GM21737 (cell line): Measurements from ENCODE around the gene RPP14.
A peak's percentile ranks its signal among the peaks of the same experiment; 100 is the strongest.
"Not testable (repeated sequence)": the region's sequence is repeated elsewhere in the genome, so short reads cannot be mapped to it uniquely, and the experiment has no call there.

Source experiments
- ATAC-seq: cut with Tn5 transposase; IDR thresholded peaks from one replicate; pipeline ENCODE4 v1.9.1; 2021; ENCODE audit warnings: mild to moderate bottlenecking, moderate library complexity; ENCODE audit not compliant: unreplicated experiment

Gene RPP14

GRCh38 chr3:58329922-58330413 lies 23.9 kb downstream of the RPP14 start:
- ATAC-seq: no peak

- ATAC-seq: no peak
These were observed 25.6 kb downstream of the RPP14 start for GRCh38 chr3:58331593-58332152.

GRCh38 chr3:58332575-58333188 lies 26.6 kb downstream of the RPP14 start, which contains the start of gene PXK:
Gene PXK (plus strand): TSS chr3:58332892. CDS start chr3:58332989, 97 bp downstream.
- ATAC-seq: peak; percentile 86

GRCh38 chr3:58333206-58334012 lies 27.4 kb downstream of the RPP14 start:
- peak; percentile 37 for ATAC-seq

- ATAC-seq: no peak
These were observed 27.9 kb downstream of the RPP14 start for GRCh38 chr3:58334013-58334321.

- no peak for ATAC-seq
These were observed 28.4 kb downstream of the RPP14 start for GRCh38 chr3:58334506-58334884.

GRCh38 chr3:58335652-58335947 lies 29.6 kb downstream of the RPP14 start:
- no peak for ATAC-seq

- ATAC-seq: no peak
These were observed 30.3 kb downstream of the RPP14 start for GRCh38 chr3:58336135-58336882.

GRCh38 chr3:58337190-58337589 lies 31.1 kb downstream of the RPP14 start:
- no peak for ATAC-seq

GRCh38 chr3:58339146-58339545 lies 33.1 kb downstream of the RPP14 start:
- ATAC-seq: not testable (repeated sequence)

- ATAC-seq: no peak
These were observed 34.7 kb downstream of the RPP14 start for GRCh38 chr3:58340594-58341244.

GRCh38 chr3:58341376-58341775 lies 35.3 kb downstream of the RPP14 start:
- ATAC-seq: no peak

GRCh38 chr3:58342676-58343075 lies 36.6 kb downstream of the RPP14 start:
- ATAC-seq: no peak

- no peak for ATAC-seq
These were observed 39.4 kb downstream of the RPP14 start for GRCh38 chr3:58345457-58345856.

GRCh38 chr3:58346368-58346767 lies 40.3 kb downstream of the RPP14 start:
- no peak for ATAC-seq

GRCh38 chr3:58347984-58348383 lies 41.9 kb downstream of the RPP14 start:
- ATAC-seq: no peak

GRCh38 chr3:58349792-58350626 lies 44.0 kb downstream of the RPP14 start:
- ATAC-seq: peak; percentile 88

GRCh38 chr3:58350627-58351013 lies 44.6 kb downstream of the RPP14 start:
- ATAC-seq: no peak

GRCh38 chr3:58351920-58352319 lies 45.9 kb downstream of the RPP14 start:
- no peak for ATAC-seq

GRCh38 chr3:58352626-58353025 lies 46.6 kb downstream of the RPP14 start:
- no peak for ATAC-seq
